ENCODE data around the gene ADH1B.

GRCh38 chr4:99362768-99363167 lies 41.6 kb upstream of the ADH1B start:
- no peak for TF ChIP-seq CTCF (conservative IDR thresholded peaks at IDR 0.05)
- no peak for TF ChIP-seq EZH2 (IDR thresholded peaks at IDR 0.05; ENCODE audit: low read depth)

All from PC-9 (cell line).